ENCODE data around the gene KRT71.

GRCh38 chr12:52582486-52582885 lies 29.5 kb upstream of the KRT71 start:
- TF ChIP-seq, protein P1, sequence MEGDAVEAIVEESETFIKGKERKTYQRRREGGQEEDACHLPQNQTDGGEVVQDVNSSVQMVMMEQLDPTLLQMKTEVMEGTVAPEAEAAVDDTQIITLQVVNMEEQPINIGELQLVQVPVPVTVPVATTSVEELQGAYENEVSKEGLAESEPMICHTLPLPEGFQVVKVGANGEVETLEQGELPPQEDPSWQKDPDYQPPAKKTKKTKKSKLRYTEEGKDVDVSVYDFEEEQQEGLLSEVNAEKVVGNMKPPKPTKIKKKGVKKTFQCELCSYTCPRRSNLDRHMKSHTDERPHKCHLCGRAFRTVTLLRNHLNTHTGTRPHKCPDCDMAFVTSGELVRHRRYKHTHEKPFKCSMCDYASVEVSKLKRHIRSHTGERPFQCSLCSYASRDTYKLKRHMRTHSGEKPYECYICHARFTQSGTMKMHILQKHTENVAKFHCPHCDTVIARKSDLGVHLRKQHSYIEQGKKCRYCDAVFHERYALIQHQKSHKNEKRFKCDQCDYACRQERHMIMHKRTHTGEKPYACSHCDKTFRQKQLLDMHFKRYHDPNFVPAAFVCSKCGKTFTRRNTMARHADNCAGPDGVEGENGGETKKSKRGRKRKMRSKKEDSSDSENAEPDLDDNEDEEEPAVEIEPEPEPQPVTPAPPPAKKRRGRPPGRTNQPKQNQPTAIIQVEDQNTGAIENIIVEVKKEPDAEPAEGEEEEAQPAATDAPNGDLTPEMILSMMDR (IDR thresholded peaks at IDR 0.05; ENCODE audit: low read length): no peak
- TF ChIP-seq EZH2 (optimal IDR thresholded peaks at IDR 0.05; ENCODE audit: low read depth, low read length): no peak
- no peak for TF ChIP-seq EZH2phosphoT487 (IDR thresholded peaks at IDR 0.05; ENCODE audit: low read length)
